Measurements from ENCODE around the gene ANKS6.

The ANKS6 gene

DNA sequence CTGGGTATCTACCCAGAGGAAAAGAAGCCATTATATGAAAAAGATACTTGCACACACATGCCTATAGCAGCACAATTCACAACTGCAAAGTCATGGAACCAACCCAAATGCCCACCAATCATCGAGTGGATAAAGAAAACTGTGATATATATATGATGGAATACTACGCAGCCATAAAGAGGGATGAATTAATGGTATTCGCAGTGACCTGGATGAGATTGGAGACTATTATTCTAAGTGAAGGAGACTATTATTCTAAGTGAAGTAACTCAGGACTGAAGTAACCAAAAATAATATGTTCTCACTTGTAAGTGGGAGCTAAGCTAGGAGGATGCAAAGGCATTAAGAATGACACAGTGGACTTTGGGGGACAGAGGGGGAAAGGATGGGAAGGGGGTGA, 57.6 kb downstream of the ANKS6 start:
- DNase-seq (ENCODE audit: low read depth) = no peak

- DNase-seq (ENCODE audit: low read depth) = no peak
These were observed 60.1 kb downstream of the ANKS6 start for GRCh38 chr9:98736226-98736625.

GRCh38 chr9:98732801-98733200, 63.6 kb downstream of the ANKS6 start:
- DNase-seq (ENCODE audit: low read depth) = no peak

DNA sequence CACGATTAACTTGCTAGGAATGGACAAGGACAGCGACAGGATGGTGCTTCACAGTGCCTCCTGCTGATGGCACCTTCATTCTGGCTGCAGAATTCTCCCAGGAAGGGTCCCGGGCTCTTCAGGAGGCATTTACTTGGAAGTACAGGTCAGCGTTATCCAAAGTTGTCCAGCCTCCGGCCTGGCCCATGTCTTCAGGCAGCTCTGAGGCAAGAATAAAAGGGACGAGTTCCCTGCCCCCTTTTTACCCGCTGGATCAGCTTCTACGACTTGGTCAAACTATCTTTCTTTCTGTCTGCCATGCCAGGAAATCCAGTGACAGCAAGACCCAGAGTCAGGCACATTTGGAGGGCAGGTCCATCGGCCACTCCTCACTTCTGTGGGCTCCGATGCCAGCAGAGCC, 64.3 kb downstream of the ANKS6 start:
- DNase-seq (ENCODE audit: low read depth) = no peak

DNA sequence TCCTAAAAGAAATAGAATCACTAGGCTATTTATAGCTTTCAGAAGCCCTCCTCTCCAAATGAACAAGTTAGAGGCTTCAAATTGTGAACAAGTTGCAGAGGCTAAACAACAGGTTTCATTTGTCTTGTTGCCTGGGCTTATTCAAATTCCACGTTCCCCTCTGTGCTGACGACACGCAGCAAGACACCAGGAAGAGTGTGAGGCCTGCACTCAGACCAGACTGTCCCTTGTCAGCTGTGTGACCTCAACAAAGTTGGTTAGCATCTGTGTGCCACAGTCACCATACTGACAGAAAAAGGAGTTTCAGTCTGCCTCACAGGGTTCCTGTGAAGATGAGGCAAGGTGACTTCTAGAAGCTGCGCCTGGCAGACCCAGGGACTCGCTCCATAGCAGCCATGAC, 65.5 kb downstream of the ANKS6 start:
- DNase-seq (ENCODE audit: low read depth) = no peak

GRCh38 chr9:98728500-98728899, 67.9 kb downstream of the ANKS6 start:
- no peak for DNase-seq (ENCODE audit: low read depth)

DNA sequence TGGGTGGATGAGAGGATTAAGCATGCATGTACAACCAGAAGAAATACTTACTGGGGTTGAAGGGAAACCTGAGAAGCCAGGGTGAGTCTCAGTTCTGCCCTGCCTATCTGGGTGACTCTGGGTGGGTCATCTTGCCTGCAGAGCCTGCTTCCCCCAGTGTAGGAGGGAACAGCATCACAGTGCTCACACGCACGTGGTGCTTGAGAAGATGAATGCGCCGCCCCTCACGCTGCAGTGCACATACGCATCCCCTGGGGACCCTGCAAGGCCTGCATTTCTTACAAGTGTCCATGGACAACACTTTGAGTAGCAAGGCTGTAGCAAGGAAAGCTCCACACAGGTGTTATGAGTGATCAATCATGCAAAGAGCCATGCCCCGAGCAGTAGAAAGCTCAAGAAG, 68.9 kb downstream of the ANKS6 start:
- no peak for DNase-seq (ENCODE audit: low read depth)

DNA sequence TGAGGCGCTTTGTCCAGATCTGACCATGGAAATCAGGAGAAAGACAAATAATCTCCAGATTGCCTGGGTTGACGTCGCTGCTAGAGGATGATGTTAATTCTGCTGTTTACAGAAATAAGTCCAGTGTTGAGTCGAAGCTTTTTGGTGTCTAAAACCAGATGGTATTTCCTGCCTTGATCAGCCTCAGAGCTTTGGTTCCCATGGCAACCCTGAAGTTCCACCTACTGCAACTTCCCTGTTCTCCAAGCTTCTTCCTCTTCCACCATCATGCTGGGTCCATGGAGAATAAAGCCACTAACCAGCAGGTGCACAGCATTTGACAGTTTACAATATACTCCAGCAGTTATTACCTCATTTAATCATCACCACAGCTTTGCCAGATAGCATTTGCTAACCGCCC, 69.6 kb downstream of the ANKS6 start:
- DNase-seq (ENCODE audit: low read depth) = no peak

- no peak for DNase-seq (ENCODE audit: low read depth)
These were observed 71.4 kb downstream of the ANKS6 start for GRCh38 chr9:98724810-98725530.

- DNase-seq (ENCODE audit: low read depth) = no peak
These were observed 74.7 kb downstream of the ANKS6 start for GRCh38 chr9:98721643-98722042.

DNA sequence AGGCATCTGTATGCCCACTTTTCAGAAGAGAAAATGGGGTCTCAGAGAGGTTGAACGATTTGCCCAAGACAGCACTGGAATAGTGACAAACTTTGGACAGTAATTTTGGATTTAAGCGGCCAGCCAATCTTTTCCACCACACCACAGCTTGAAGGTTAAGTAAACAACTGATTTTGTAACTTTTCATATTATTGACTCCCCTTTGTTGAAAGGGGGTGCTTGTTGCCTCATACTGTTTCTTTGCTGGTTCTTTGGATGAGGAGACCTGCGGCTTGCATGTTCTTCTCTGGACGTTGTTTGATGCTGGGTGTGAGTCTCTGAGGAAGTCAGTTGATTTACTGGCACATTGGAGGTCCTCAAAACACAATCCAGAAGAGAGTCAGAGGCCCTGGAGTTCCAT, 76.0 kb downstream of the ANKS6 start:
- DNase-seq (ENCODE audit: low read depth) = no peak

DNA sequence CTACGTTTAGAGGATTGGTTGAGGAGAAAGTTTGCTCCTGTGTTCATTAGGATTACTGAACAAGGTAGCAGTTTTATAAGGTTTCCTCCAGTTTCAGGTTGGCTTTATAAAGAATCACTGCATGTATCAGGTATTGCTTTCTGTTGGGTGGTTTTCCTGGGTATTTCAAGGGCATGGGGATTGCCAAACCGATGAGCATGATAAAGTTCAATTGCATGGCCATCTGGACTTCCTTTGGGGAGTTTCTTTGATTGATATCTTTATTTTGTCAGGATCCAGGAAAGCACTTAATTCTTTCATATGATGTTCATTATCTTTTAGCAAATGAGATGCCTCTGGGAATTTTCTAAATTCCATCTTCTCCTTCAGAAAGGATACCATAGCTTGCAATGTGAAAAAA, 77.3 kb downstream of the ANKS6 start:
- no peak for DNase-seq (ENCODE audit: low read depth)

- no peak for DNase-seq (ENCODE audit: low read depth)
These were observed 81.5 kb downstream of the ANKS6 start for GRCh38 chr9:98714833-98715232.

DNA sequence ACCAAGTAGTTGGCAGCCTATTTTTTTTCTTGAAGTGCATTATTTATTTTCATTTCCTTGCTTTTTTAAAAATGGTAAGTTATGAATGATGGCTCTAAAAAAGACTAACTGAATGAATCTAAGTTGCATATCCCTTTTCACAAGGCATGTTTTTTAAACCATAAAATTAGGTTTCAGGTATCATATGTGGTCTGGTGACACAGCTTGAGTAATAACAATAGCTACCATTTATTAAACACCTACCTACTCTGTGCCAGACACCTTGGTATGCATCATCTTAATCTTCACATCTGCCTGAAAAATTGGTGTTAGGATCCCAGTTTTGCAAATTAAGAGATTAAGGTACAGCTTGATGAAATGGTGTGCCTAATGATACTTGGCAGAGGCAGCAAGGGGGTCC, 83.4 kb downstream of the ANKS6 start:
- no peak for DNase-seq (ENCODE audit: low read depth)

GRCh38 chr9:98709968-98710965, 86.1 kb downstream of the ANKS6 start:
- no peak for DNase-seq (ENCODE audit: low read depth)

- DNase-seq (ENCODE audit: low read depth) = no peak
These were observed 87.1 kb downstream of the ANKS6 start, which contains the start of gene GABBR2 for GRCh38 chr9:98708933-98709911. GABBR2 (minus strand) TSS chr9:98708935; CDS start chr9:98708737, 198 bp downstream.

GRCh38 chr9:98708103-98708932, 88.0 kb downstream of the ANKS6 start:
- no peak for DNase-seq (ENCODE audit: low read depth)

DNA sequence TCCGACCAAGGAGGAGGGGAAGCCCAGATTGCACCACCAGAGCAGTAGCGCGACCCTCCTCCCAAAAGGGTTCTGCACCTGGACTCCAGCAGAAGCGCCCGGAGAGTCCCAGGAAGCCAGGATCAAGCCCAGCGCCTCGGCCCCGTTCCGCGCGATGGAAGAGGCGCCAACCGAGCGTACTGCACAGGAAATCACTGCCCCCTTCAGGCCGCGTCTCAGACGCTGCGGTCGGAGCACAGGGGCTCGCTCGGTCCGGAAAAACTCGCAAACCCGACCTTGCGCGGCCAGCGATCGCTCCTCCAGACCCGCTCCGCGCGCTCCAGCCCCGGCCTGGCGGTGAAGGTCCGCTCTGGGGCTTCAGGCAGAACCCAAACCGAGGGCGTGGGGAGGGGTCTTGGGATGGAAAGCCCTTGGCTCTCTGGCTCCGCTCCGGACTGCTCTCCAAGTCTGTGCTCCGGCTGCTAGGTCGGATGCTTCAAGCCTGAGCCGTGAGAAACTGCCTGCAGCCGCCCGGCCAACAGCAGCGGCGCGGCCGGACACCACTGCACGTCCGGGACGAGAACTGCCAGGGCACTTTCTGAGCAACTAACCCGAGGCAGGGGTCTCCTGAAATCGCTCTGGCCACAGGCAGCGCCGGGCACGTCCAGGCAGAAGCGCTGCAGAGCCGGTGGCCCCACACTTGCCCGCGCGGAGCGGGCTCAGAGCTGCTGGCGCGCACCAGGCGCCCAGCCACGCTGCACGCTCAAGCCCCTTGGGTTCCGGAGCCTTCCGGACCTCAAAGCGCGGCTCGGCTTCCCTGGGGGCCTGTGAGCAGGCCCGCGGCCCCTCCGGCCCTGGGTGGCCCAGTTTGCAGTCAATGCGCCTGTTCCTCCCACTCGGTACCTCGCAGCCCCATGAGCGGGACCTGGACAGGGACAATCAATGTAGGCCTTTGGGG, 88.9 kb downstream of the ANKS6 start:
- no peak for DNase-seq (ENCODE audit: low read depth)

GRCh38 chr9:98706651-98707165, 89.6 kb downstream of the ANKS6 start:
- no peak for DNase-seq (ENCODE audit: low read depth)
